ENCODE measurements around the gene SLC24A4.

DNA sequence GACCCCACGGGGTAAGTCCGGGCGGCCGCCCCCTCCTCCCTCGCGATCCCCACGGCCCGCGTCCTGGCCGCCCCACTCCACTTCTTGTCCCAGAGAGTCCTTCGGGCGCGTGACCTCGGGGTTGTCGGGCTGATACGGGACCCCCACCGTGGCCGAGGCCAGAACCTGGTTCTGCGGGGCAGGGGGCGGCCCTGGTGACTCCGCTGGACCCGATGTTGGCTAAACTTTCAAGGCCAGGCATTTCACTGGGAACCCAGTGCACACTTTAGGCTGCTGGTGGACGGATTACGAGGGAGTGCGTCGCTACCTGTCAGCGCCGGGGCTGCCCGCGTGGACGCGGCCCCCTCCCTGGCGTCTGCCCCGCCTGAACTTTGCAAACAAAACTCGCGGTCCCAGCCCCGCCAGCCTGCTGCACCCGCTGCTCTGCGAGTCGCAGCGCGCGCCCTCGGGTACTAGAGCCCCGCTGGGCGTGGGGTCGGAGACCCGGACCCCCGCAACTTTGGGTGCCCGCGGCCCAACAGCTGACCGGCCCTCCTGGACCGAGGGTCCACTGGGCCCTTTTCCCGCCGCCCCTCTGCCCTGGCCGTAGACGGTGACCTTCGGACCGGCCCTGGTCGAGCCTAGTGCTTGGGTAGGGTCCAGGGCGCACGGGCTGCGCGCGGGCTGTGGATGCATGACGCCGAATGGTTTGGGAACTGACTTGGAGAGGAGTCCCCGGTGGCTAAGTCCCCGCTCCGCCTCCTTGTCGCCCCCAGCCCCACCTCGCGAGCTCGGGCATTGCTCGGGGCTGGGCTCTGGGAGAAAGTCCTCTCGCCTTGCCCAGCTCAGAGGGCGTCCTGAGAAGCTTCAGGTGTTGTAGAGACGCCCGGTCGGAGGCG is 191.2 kb downstream of the SLC24A4 start:
- TF ChIP-seq, protein P1, sequence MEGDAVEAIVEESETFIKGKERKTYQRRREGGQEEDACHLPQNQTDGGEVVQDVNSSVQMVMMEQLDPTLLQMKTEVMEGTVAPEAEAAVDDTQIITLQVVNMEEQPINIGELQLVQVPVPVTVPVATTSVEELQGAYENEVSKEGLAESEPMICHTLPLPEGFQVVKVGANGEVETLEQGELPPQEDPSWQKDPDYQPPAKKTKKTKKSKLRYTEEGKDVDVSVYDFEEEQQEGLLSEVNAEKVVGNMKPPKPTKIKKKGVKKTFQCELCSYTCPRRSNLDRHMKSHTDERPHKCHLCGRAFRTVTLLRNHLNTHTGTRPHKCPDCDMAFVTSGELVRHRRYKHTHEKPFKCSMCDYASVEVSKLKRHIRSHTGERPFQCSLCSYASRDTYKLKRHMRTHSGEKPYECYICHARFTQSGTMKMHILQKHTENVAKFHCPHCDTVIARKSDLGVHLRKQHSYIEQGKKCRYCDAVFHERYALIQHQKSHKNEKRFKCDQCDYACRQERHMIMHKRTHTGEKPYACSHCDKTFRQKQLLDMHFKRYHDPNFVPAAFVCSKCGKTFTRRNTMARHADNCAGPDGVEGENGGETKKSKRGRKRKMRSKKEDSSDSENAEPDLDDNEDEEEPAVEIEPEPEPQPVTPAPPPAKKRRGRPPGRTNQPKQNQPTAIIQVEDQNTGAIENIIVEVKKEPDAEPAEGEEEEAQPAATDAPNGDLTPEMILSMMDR (optimal IDR thresholded peaks at IDR 0.05 in 1 of 3, IDR thresholded peaks at IDR 0.05 in 1 of 3, conservative IDR thresholded peaks at IDR 0.05 in 1 of 3; ENCODE audit: extremely low read depth in 1 of 3, insufficient read depth in 2 of 3, low read length in 3 of 3) = no peak
- TF ChIP-seq EZH2 (IDR thresholded peaks at IDR 0.05; ENCODE audit: low read length) = no peak
